RWPE1 (cell line): Measurements from ENCODE around the gene PFKFB2.

Experiments used
- CTCF ChIA-PET: fragments of 350-600 bp; sonication (Branson Sonifier 250); formaldehyde crosslinking; extraction: SDS; loops from one replicate; lab custom pipeline; 2021; lab: Yijun Ruan, JAX
- POLR2A ChIA-PET: fragments of 400-600 bp; formaldehyde crosslinking; extraction: SDS; loops from one replicate; lab custom pipeline; 2020; ENCODE audit warnings: antibody characterized with exemption; ENCODE audit not compliant: low non-redundant PET; lab: Yijun Ruan, JAX
- DNase-seq: peaks from one replicate; pipeline ENCODE4 v3.0.0; 2012; ENCODE audit warnings: low spot score
- H3K27ac ChIP-seq: fragments of 450-650 bp; 2 replicates; pipeline ENCODE4 v1.5.1; 2017
- CTCF ChIP-seq: fragments of 450-650 bp; conservative IDR thresholded peaks from 2 replicates; pipeline ENCODE4 v1.5.1; 2017; ENCODE audit warnings: low read depth, mild to moderate bottlenecking

PFKFB2 gene

DNA sequence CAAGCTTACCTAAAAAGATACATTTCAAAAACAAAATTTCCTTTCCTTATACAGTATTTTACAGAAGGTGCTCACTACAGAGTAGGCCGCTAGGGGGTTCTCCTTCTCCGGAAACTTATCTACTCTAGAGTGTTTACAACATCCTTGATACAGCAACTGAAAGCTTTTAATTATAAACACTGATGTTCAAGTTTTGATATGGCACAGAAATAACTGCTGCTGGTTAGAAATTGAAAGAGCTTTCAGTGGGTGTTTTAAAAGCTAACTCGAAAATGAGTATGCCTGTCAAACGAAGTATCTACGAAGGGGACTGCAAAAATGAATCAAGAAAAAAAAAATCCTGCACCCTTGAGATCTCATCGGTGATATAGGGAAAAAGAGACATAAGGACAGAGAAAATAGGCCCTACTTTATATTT lies 3.1 kb upstream of the PFKFB2 start:
- peak; percentile 84 for TF ChIP-seq CTCF
- peak overlapping the region; percentile 93 for H3K27ac ChIP-seq
- DNase-seq: no peak
- POLR2A ChIA-PET: no interaction called here
- CTCF ChIA-PET: interaction anchor here (0.5 to 1.2 kb wide), 13 partner anchors 9 to 1442 kb away, joined by 3 to 8 read pairs (median 4); partner anchors contain the start of gene C1orf116

DNA sequence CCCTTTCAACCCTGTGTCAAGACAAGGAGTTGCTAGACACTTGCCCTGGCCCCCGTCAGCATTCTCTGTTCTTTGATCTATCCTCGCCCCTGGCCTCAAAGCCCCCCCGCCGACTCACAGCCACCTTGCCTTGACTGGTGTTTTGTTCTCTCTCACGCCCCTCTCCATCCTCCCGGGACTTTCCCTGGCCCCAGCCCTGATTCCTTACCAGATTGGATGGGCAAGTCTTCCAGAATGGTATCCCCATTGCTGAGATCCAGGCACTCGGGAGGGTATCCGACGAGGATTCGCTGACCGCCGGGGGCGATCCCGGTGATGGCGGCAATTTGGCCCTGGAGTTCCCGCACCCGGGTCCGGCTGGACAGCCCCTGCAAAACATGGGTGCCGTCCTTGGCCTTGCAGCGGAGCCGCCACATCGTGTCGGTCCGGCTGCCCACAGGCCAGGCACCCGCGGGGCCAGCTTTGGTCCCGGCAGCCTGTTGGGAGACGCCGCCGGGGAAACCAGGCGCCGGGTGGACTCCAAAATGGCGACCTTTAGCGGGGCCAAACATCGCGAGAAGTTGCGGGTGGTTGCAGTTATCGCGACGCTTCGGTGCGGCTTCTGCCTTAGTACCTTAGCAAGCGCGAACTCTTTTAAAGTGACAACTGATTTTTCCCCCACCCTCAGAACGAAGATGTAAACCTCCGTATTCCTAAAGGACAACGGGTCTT lies 2.4 kb upstream of the PFKFB2 start:
- peak overlapping the region; percentile 93 for H3K27ac ChIP-seq
- no peak for TF ChIP-seq CTCF
- ChIA-PET CTCF (interaction anchor here (0.5 to 1.2 kb wide), 5 partner anchors 14 to 262 kb away, joined by 3 to 8 read pairs (median 5); no protein-coding TSS in a partner anchor), POLR2A (interaction anchor here (0.6 kb wide), 1 partner anchor 19 kb away, joined by 4 read pairs; no protein-coding TSS in a partner anchor)
- peak; percentile 86 for DNase-seq

DNA sequence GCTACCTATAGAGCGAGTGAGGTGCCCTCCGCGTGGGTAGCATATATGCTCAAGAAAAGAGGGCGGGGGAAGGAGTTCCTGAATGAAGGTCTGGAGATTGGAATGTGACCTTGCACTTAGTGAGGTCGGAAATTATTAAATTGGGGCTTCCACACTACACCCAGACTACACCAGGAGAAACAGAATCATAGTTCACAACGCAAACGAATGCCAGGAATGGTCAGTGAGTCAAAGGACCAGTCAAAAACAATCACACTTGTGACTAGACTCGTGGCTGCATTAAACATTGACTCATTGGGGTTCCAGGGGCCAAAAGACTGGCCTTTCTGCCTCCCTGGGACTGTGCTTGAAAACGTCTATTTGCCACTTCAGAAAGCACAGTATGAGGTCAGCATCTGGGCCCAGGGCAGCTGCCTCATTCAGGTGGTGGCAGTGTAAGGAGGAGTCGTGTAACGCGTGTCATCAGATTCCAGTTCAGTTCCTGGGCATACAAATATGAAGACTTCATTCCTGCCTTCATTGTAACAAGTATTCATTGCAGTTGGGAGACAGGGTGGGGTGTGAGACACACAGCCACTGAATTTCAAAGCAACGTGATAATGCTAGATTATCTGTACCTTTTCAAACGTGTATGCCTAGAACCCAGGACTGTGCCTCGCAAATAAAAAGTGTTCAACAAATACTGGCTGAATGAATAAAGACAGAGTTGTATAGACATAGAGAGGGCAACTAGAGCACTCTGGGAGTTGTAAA lies 1.7 kb upstream of the PFKFB2 start, which contains the start of gene YOD1:
Gene YOD1 (minus strand): TSS at position 18 of the 753 bp plus-strand sequence. CDS start 178 bp downstream, outside the sequence.
- CTCF ChIA-PET: no interaction called here
- DNase-seq: peak; percentile 56
- peak within 1 kb of the TSS; percentile 93 for H3K27ac ChIP-seq
- POLR2A ChIA-PET: interaction anchor here (0.6 kb wide), 1 partner anchor 20 kb away, joined by 4 read pairs; no protein-coding TSS in a partner anchor
- TF ChIP-seq CTCF: no peak

DNA sequence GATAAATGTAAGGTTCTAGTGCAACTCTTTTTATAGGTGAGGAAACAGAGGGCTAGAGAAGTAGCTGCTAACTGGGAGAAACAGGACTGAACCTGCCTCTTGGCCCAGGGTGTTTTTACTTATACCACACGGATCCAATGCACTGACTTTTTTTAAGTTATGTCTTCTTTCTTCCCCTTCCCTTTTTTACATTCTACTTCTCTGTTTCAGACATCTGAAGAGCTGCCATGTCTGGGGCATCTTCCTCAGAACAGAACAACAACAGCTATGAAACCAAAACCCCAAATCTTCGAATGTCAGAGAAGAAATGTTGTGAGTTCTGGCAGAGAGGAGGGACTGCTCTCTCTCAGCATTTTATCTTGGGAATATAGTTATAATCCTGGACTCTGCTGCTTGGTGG lies 1.4 kb downstream of the PFKFB2 start:
- CTCF ChIA-PET: interaction anchor here (0.5 kb wide), 1 partner anchor 21 kb away, joined by 4 read pairs; no protein-coding TSS in a partner anchor
- no peak for TF ChIP-seq CTCF
- DNase-seq: no peak
- H3K27ac ChIP-seq: no peak overlapping the region
- POLR2A ChIA-PET: no interaction called here

DNA sequence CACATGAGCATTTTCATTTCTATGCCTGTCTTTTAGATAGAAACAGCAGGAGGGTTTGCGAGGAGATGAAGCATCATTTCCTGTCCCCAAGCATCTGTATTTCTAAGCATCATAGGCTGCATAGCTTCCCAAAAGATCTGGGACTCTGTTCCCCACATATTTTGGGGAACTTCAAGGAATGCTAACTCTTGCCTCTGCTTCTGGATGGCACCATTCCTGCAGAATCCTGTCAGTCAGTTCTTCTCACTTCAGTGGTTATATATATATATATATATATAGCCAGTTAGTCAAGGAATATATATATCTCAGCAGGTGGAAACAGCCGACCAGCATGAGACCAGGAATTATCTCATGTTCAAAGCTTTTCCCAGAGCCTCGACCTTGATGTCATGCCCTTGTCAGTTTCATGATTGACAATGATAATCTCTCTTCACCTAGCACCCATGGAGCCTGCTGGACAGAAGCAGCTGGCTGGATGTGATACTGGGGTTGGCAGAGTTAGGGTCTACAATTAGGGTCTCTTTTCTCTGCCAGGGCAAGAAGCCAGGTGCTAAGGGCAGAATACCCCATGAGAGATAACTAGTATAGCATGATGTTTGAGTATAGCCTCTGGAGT lies 2.4 kb downstream of the PFKFB2 start:
- no peak overlapping the region for H3K27ac ChIP-seq
- POLR2A ChIA-PET: no interaction called here
- CTCF ChIA-PET: interaction anchor here (0.6 to 1.4 kb wide), 3 partner anchors 9 to 349 kb away, joined by 3 to 4 read pairs (median 3); no protein-coding TSS in a partner anchor
- TF ChIP-seq CTCF: no peak
- no peak for DNase-seq

GRCh38 chr1:207056673-207057072 lies 3.6 kb downstream of the PFKFB2 start:
- ChIA-PET POLR2A (no interaction called here), CTCF (no interaction called here)
- DNase-seq: no peak
- H3K27ac ChIP-seq: no peak overlapping the region
- no peak for TF ChIP-seq CTCF
